Measurements from ENCODE around the gene ZBTB17.

The ZBTB17 gene

GRCh38 chr1:15948595-15949452 lies 27.1 kb downstream of the ZBTB17 start:
- in situ Hi-C loops (cut with HindIII; ENCODE audit: low sequenced_read_pairs), result no loop called here

- in situ Hi-C loops (cut with HindIII; ENCODE audit: low sequenced_read_pairs), result no loop called here
These were observed 27.8 kb downstream of the ZBTB17 start for GRCh38 chr1:15948091-15948591.

DNA sequence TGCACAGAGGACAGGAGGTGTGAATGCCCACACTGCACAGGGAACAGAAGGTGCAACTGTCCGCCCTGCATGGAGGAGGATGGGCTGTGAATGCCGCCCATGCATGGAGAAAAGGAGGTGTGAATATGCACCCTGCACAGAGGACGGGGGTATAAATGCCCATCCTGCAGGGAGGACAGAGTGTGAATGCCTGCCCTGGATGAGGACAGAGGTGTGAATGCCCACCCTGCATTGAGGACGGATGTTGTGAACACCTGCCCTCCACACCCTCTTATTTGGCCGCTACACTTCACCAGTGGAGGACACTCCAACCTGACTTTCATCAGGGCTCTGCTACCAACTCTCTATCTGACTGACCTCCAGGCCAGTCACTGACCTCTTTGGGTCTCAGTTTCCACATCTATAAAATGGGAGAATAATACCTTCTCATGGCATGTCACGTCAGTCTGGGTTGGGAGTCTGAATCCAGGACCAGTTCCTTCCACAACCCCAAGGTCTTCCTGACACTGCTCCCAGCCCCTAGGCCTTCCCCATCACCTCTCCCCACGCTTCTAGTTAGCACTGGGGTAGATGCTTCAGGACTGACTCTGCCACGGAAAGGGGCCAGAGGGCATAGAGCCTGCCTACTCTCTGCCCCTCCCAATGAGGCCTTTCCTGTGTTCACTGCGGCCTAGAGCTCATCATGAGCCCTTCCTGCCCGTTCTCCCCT lies 28.4 kb downstream of the ZBTB17 start:
- in situ Hi-C loops (cut with HindIII; ENCODE audit: low sequenced_read_pairs), result no loop called here

DNA sequence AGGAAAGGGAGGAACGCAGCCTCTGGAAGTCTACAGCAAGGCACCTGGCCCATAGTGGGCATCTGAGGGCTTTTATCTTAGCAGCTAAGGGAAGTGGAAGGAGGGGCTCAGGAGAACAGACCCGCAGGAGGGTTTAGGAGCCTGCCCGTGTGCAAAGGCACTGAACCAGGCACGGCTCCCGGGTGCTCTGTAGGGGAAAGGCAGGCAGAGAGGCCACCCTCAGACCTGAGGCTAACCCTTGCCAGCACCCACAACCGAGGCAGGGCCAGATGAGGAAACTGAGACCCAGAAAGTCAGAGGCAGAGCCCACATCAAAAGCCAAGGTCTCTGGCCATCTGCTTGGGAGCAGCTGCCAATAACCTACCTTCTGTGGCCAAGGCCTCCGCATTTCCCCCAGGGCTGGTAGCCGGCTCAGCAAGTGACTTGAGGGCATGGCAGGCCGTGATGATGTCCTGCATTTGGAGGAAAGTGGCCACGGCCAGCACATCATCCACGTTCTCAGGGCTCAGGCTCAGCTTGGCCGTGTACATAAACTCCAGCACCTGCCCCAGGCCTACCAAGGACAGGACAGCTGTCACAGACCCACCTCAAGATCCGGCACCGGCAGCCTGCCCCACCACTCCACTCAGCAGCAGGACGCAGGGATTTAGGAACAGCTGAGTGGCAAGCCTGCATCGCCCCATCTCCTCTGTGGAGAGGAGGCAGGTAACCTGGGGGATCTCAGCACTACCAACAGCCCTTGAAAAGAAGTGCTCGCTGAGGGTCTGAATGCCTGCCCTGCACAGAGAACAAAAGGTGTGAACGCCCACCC lies 29.1 kb downstream of the ZBTB17 start:
- in situ Hi-C loops (cut with HindIII; ENCODE audit: low sequenced_read_pairs), result no loop called here

- in situ Hi-C loops (cut with HindIII; ENCODE audit: low sequenced_read_pairs), result no loop called here
These were observed 30.0 kb downstream of the ZBTB17 start for GRCh38 chr1:15945832-15946448.

DNA sequence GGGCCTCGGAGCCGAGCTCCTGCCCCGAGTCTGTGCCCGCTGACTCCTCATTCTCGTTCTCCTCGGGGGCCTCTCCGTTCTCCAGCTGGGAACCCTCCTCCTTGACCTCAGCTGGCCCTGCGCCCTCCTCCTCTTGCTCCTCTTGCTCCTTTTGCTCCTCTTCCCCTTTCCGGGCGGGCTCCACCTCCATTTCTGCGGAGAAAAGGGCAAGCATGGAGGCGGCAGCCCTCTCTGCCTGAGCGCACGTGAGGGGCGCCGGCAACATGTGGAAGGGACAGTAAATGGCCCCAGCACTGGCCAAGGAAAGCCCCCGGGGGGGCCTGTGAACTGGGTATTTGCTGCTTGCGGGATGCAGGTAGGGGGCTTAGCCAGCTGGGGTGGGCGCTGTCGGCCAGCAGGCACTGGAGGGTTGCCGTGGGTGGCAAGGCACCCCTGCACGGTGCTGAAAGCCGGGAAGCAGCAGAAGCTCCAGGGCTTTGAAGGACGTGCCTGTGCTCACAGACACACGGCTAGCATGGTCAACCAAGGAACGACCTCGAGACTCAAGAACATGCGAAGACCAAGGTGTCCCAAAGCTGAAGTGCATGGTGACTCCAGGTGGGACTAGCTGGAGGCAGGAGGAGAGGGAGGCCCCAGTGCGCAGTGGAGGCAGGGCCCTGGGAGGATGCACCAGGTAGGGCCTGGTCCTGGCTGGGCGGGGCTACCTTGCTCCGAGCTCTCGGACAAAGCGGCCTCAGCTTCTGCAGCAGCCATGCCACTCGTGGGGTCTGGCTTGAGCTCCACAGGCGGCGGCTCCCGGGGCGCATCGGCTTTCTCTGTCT lies 30.7 kb downstream of the ZBTB17 start:
- in situ Hi-C loops (cut with HindIII; ENCODE audit: low sequenced_read_pairs), result no loop called here

- in situ Hi-C loops (cut with HindIII; ENCODE audit: low sequenced_read_pairs), result no loop called here
These were observed 31.4 kb downstream of the ZBTB17 start for GRCh38 chr1:15944308-15945010.

- in situ Hi-C loops (cut with HindIII; ENCODE audit: low sequenced_read_pairs), result no loop called here
These were observed 32.0 kb downstream of the ZBTB17 start for GRCh38 chr1:15943992-15944307.

- in situ Hi-C loops (cut with HindIII; ENCODE audit: low sequenced_read_pairs), result no loop called here
These were observed 32.4 kb downstream of the ZBTB17 start for GRCh38 chr1:15943328-15943991.

DNA sequence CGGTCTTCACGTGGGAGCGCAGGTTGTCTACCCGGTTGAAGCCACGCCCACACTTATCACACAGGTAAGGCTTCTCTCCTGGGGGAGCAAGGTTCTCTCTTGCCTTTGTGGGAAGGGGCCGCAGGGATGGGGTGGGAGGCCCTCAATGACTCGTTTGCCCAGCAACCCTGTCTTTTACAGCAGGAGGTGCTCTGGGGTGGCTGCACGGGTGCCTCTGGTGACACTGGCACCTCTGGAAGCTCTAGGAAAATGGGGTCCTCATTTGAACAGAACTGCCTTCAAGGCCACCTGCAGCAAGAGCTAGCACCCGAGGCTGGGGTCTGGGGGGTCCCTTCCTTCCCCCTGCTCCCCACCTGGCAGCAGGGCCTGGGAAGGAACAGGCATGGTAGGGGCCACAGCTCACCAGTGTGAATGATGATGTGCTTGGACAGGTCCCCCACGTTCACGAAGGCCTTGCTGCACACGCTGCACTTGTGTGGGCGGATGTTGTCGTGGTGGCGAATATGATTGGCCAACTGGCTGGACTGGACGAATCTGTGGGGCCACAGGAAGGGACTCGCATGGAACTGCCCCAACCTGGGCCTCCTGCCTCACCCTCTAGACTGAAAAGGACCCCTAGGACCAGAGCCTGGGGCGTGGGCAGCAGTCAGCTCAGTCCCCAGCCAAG lies 33.1 kb downstream of the ZBTB17 start:
- in situ Hi-C loops (cut with HindIII; ENCODE audit: low sequenced_read_pairs), result no loop called here

GRCh38 chr1:15941899-15942660 lies 33.8 kb downstream of the ZBTB17 start:
- in situ Hi-C loops (cut with HindIII; ENCODE audit: low sequenced_read_pairs), result no loop called here

GRCh38 chr1:15941044-15941840 lies 34.7 kb downstream of the ZBTB17 start:
- in situ Hi-C loops (cut with HindIII; ENCODE audit: low sequenced_read_pairs), result no loop called here

GRCh38 chr1:15940110-15941043 lies 35.5 kb downstream of the ZBTB17 start:
- in situ Hi-C loops (cut with HindIII; ENCODE audit: low sequenced_read_pairs), result no loop called here

DNA sequence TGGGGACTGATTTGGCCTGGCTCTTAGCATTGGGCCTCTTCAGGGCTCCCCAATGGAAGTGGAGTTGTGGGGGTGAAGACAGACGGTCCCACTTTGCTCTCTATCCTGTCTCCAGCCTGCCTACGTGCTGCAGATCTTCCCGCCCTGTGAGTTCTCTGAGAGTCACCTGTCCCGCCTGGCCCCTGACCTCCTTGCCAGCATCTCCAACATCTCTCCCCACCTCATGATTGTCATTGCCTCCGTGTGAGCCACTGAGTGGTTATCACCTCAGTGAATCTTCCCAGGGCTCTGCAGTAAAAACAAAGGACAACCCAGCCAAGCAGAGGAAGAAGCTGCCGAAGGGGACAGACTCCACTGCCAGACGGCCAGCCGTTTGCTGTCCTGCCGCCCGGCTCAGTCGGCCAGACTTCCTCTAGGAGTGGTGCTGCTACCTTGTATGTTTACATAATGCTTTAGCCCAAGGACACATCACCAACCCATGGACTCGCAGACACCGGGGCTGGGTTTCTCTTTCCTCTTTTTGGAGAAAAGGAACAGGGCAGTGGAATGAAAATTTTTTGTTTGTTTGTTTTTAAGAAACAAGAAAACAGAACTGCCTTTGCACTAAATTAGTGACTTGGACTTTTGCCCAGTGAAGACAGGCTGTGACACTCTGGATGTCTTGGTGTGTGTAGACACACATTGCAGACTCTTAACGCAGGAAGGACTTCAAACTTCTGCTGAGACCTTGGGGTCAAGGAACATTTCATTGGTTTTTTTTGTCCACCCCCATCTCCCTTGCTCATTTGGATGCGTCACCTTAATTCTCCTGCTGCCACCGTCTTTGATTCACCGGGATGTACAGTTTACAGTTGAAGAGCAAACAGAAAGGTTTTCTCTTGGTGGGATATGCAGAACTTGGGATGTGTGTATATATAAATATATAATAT lies 36.5 kb downstream of the ZBTB17 start:
- in situ Hi-C loops (cut with HindIII; ENCODE audit: low sequenced_read_pairs), result no loop called here

Measured in endothelial cell of hepatic sinusoid (primary cell).